Activated CD4-positive, alpha-beta T cell treated with anti-CD3 and anti-CD28 coated beads, Interleukin-2, amount 50 U/mL, for 16 hours (primary cell): ENCODE data around the gene SASH3.

Source experiments
- DNase-seq: peaks from one replicate; pipeline ENCODE4 v3.0.0-alpha.2; 2020

The SASH3 gene

DNA sequence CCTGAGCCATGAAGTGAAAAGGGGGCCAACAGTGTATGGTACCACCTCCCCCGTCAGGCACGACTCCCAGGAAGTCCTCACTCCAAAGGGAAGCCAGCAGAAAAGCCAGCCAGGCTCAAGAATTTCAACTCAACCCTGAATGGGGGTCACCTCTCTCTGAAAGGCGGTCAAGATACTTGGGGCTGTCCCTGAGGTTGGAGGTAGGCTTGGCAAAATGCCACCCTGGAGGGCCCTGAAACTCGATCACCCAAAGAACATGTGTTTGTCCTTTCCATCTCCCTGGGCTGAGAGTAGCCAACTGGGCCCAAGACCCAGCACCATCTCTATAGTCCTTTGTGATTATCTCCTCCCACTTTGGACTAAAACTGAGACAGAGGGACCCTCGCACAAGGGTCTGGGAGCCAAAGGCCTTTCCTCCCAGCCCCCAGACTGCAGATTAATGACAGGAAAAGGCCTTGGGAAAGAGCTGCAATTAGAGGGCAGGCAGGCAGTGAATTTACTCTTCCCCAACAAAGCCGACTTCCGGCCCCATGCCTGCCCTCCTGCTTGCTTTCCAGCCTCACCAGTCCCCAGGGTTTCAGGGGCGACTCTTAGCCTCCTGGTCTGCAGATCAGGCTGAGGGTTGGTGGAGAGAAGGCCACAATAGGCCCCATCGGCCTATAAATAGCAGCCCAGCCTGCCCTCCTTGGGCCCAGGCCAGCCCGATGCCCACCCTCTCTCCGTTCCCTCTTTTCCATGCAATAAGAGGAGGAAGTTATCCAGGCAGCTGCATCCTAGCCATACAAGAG lies 5.6 kb downstream of the SASH3 start:
- no peak for DNase-seq

DNA sequence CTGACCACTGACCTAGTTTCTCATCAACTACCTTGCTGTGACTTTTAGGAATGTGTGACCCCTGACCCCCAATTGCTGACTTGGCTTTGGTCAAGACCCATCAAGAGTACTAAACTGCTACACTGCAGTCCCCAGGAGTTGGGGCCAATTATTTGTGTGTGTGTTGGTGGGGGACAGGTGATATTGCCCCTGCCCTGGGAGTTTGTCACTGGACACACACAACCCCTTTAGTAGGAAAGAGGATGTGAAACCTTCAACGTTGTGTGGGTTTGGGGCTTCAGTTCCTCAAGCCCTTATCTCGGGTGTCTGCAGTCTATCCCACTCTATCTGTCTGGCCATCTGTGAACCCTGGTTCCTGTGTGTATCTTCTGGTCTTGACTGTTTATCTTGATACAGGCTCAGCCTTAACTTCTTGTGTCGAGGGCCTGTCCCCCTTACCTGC lies 6.5 kb downstream of the SASH3 start:
- no peak for DNase-seq

DNA sequence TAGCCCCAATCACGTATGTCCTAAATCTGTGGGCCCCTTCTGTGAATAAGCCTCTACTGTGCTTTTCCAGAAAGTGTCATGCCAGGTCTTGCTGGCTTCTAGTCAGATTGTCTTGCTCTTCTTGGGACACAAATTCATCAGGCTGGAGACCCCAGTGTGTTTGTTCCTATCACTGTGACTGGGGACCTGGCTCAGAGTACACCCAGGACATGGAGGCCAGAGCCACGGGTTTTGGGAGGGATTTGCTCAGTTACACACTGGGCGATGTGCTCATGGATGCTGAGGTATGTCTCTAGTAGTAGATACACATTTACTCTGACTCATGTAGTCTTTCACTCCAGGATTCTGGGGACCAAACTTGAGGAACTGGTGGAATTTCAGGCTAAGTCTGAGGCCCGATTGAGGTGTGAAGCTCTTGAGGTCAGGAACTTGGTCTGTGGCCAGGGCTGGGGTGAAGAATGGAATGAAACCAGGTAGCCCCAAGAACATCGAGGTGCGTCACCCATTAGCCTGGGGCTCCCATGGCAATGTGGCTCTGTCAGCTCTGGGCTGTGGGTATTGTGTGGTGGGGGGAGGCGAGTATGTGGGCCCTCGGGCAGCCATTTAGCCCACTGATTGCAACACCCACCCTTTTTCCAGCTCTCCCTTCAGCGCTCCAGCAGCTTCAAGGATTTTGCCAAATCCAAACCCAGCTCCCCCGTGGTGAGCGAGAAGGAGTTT lies 7.7 kb downstream of the SASH3 start:
- DNase-seq: no peak

DNA sequence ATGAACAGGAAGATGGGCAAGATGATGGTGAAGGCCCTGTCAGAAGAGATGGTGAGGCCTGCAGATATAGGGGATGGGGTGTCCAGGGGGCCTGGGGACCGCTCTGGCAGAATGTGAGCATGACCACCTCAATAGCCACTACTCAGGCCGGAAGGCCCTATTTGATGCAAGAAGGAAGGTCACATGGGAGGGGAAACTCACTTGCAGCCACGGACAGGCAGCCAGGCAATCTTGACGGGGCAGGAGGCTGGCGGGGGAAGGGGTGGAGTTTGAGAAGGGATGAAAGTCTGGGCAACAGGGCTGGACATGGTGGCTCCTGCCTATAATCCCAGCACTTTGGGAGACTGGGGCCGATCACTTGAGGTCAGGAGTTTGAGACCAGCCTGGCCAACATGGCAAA lies 8.8 kb downstream of the SASH3 start:
- DNase-seq: no peak

DNA sequence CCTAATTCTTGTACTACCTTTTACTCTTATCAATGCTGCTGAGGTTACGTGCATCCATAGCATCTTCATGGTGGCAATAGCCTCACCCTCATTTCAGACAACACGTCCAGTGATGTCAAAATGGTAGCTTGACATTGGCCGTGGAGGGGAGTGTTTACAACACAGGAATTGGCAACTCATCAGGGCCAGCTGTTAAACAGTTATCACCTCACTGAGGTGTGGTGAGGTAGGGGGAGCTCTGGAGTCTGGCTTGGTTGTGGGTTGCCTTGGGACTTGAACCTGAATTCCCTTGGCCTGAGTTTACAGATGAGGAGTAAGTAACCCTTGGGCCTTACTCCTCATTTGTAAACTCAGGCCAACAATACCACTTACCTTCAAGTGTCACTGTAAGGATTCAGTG lies 10.4 kb downstream of the SASH3 start:
- DNase-seq: no peak

DNA sequence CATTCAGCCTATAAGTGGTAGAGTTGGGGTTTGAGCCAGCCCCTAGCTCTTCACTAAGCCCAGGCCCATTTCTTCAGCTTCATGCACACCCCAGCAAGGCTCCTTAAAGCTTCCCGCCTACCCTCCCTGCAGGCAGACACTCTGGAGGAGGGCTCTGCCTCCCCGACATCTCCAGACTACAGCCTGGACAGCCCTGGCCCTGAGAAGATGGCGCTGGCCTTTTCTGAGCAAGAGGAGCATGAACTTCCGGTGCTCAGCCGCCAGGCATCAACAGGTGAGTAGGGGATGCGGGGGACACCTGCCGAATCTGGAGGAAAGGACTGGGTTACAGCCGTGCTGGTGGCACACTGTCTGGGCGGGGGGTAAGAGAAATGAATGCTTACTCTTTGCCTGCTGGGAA lies 11.1 kb downstream of the SASH3 start:
- no peak for DNase-seq

DNA sequence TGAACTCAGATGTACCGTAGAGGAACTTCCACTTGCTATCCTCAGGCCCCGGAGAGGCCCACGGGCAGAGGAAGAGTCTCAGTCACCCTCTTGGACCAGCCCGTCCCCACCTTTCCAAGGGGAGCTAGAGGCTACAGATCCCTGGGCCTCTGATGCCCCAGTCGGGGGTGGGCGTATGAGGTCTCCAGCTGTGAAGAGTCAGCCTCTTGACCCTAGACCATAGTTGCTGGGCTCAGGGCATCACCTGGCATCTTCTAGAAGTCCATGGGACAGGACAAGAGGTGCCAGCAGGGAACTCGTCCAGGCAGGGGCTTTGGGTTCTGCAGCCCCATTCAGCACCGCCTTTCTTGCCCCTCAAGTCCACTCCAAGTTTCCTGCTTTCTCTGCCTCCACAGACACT lies 11.6 kb downstream of the SASH3 start:
- no peak for DNase-seq

DNA sequence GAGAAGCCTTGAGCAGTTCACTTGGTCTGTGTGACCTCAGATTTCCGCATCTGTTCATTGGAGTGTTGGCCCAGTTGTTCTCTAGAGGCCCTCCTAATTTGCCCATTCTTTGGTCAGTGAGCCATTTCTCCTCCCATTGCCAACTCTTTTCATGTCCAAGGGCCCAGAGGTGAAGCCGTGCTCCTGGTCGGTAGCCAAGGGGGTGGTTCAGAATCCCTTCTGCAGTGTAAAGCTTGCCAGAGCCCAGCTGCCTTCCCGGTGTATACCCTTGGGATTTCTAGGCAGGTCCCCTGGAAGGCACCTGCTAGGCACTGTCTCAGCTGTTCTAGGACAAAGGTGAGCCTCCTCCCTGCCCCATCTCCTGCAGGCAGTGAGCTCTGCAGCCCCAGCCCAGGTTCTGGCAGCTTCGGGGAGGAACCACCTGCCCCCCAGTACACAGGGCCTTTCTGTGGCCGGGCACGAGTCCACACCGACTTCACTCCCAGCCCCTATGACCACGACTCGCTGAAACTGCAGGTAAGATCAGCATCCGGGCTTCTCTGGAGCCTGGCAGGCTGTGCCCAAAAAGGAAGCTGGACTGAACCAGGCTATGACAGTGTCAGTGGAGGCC lies 12.3 kb downstream of the SASH3 start:
- no peak for DNase-seq

DNA sequence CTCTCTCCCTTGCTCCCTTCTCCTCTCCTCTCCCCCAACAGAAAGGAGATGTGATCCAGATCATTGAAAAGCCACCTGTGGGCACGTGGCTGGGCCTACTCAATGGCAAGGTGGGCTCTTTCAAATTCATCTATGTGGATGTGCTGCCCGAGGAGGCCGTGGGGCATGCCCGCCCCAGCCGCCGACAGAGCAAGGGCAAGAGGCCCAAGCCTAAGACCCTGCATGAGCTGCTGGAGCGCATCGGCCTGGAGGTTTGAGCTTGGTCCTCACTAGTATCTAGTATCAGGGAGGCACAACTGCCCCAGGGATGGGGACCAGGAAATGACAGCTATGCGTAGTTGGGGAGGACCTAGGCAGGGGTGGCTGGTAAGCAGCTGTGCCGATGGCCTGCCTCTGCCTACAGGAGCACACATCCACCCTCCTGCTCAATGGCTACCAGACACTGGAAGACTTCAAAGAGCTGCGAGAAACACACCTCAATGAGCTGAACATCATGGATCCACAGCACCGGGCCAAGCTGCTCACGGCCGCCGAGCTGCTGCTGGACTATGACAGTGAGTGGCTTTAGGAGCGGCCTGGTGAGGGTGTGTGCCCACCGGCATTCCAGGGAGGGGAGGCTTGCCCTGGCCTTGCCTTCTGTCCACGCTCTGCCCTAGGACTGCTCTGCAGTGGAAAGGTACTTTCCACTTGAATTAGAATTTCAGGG lies 13.0 kb downstream of the SASH3 start:
- DNase-seq: no peak

DNA sequence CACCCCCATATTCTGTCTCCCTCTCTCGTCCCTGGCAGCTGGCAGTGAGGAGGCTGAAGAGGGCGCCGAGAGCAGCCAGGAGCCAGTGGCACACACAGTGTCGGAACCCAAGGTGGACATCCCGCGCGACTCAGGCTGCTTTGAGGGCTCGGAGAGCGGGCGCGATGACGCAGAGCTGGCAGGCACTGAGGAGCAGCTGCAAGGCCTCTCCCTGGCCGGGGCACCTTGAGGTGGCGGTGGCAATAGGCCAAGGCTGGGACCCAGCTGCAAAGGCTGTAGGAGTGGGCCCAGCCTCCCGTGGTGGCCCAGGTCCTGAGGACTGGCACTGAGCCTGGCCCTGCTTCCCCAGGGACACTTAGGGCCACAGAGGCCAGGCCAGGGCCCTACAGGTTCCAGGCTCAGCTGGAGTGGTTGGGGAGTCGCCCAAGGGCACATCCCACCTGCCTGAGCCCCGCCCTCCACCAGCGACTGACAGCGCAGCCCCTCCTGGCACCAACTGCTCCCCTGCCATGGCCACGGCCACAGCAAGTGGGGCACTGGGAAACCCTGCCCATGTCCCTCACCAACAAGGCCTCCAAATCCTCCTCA lies 13.9 kb downstream of the SASH3 start:
- no peak for DNase-seq

DNA sequence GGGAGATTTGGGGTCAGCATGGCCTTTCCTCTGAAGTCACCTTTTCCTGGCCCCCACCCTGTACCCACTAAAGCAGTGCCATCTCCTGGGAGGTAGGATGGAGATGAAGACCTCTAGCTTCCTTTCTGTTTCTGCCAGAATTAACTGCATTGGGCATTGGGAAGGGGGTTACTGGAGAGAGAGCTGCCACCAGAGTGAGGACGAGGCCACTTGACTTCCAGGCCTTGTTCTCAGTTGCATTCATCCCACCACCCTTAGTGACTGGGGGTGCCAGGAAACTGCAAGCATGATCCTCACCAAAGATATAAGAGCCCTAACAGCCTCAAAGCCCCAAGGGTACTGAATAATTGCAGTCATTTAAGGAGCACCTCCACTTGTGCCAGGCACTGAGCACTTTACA lies 15.8 kb downstream of the SASH3 start:
- no peak for DNase-seq

DNA sequence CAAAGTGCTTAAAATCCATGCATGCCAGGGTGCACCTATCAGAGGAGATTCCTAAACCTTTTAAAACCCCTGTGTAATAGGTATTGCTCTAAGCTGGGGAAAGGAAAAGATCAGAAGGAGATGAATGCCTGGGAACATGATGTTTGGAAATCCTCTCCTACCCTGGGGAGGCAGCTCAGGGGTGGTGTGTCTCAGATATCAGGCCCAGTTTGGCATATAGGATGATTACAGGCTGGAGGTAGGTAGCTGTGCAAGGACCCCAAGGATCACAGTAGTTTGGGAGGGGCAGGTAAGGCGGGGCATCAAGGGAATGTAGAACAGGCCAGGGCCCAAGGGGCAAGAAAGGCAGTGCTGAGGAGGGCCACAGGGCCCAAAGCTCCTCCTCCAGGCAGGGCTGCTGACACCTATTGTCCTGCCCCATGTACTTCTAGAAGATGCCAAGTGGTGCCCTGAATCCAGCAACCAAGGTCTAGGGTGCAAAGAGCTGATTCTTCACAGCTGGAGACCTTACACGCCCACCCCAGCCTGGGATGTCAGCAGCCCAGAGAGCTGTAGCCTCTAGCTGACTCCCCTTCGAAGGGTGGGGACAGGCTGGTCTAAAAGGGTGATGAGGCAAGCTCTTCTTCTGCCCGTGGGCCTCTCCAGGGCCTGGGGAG lies 17.6 kb downstream of the SASH3 start:
- DNase-seq: no peak

DNA sequence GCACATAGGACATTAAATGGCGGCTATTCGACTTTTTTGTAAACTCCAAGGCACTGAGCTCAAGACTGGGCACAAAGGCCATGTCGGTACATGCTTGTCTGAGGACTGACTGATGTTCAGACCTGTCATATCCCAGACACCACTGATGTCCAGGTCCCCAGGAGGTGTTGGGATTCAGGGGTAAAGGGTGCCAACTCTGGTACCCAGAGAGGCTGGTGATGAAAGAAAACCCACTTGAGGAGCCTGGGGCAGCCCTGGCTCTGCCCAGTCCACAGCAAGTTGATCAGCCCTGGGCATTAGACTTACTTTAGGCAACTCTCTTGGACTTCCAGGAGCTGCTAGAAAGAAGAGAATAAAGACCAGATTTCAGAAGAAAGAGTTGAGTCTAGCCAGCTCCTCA lies 18.7 kb downstream of the SASH3 start:
- no peak for DNase-seq

DNA sequence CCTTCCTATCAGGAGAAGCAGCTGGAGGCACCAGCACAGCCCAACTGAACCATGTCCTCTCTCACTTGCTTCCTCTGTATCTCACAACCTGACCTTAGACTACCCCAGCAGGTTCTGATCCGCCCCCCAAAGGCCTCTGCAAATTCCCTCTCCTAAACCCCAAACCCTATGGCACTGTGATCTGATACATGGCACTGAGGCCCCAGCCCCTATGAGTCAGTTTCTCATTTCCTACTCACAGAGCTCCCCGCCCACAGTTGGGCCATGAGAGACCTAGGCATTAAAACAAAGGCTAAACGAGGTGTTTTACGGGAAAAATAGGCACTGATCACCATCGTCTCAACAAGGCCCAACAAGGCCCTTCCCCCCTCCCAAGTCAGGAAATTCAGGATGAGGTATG lies 19.1 kb downstream of the SASH3 start:
- no peak for DNase-seq

DNA sequence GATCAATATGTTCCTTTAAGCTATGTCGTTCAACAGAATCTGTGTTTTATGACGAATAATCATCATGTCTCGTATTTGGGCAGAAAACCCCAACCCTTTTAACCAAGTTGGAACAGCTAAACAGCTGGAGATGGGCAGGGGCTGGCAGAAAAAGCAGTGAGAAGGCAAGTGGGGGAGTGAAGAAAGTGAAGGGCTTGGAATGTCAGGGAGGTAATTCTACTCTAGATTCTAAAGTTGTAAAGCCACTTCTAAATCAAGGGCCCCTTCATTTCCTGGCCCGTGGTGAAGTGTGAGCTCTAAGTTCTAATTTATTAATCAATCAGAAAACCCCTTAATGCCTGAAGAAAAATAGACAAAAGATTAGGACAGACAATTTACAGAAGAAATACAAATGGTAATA lies 20.4 kb downstream of the SASH3 start:
- no peak for DNase-seq

DNA sequence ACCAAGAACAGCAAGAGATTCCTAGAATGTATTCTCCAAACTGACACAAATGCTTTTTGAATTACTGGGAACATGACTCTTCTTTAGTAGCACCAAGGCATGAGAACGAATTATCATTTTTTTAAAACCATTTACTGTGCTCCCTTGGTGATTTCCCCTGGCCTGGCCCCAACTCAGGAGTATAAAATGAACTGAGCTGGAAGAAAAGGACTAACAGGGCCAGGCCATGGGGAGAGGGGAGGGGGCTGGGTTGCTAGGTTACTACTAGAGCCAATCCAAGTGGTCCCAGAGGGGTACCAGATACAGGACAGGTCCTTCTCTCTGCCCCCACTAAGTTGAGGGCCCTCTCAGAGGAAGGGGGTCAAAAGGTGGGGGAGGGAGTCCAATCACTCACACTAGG lies 23.1 kb downstream of the SASH3 start:
- DNase-seq: no peak

DNA sequence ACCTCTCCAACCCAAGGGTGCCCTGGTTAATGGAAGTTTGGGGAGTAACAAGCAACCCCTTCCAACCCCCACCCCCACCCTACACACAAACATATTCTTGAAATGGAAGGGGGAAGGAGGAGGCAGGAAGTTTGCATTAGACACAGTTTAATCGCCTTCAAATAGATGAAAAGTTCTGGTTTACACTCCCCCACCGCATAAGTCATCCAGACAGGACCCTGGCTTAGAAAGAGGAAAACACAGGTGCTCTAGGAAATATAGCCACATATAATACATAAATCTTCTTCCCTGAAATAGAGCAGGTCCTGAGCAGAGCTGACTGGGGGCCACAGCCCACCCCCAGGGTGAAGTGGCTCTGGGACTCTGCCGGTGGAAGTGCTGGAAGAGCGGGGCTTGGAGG lies 25.1 kb downstream of the SASH3 start:
- no peak for DNase-seq

DNA sequence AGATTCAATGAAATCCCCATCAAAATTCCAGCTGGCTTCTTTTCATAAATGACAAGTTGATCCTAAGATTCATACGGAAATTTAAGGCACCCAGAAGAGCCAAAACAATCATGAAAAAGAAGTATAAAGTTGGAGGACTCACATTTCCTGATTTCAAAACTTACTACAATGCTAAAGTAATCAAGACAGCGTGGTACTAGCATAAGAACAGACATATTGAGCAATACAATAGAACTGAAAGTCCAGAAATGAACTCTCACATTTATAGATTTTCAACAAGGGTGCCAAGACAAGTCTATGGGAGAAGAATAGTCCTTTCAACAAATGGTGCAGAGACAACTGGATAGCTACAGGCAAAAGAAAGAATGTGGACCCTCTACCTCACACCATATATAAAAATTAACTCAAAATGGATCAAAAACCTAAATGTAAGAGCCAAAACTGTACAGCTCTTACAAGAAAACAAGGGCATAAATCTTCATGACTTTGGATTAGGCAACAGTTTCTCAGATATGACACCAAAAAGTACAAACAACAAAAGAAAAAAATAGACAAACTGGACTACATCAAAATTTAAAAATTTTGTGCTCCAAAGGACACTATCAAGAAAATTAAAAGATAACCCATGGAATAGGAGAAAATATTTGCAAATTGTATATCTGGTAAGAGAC lies 28.5 kb downstream of the SASH3 start:
- DNase-seq: no peak

DNA sequence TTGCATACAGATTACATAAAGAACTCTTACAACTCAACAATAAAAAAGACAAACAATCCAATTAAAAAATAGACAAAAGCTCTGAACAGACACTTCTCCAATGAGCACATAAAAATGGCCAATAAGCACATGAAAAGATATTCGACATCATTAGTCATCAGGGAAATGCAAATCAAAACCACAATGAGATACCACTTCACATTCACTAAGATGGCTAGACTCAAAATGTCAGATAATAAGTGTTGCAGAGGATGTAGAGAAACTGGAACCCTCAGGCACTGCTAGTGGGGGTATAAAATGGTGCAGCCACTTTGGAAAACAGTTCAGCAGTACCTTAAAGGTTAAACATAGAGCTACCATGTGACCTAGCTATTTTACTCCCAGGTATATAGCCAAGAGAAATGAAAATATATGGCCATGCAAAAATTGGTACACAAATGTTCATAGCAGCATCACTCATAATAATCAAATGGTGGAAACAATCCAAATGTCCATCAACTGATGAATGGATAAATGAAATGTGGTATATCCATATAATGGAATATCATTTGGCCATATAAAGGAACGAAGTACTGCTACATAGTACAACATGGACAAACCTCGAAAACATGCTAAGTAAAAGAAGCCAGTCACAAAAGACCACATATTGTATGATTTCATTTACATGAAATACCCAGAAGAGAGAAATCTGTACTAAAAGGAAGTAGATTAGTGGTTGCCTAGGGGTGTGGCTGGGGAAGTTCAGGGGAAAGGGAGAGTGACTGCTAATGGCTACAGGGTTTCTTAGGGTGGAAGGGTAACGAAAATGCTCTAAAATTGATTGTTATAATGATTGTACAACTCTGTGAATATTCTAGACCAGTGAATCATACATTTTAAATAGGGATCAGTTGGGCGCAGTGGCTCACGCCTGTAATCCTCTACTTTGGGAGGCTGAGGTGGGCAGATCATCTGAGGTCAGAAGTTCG lies 29.4 kb downstream of the SASH3 start:
- DNase-seq: no peak

DNA sequence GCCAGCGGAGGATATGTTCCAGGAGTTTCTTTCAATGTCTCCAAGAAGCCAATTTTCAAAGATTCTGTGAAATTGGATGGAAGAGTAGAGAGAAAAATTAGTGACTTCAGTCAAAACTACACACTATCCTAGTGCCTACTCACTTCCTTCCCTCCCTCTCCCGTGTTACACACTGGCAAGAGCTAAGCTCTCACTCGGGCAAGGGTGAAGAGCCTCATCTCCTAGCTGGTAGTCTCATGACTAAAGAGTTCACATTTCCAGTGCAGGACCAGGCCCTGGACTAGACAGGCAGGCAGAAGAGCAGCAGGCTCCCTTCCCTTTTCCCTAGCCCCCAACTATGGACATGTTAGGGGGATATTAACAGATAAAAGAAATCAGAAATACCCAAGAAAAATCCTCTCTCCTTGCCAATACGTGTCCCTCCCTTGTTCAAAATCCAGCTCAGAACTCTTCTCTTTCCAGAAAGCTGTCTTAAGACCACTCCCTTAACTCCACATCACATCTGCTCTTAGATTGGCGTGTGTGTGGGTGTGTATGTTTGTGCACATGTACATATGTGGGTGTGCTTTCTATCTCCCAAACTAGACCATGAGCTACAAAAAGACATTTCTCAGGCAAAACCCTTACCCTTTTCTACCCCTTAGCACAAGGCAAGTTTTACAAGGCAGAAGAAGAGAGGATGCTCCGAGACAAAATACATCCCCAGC lies 34.1 kb downstream of the SASH3 start:
- no peak for DNase-seq
